ENCODE results near the gene SNX32.
A peak's percentile ranks its signal among the peaks of the same experiment; 100 is the strongest.

Gene SNX32

DNA sequence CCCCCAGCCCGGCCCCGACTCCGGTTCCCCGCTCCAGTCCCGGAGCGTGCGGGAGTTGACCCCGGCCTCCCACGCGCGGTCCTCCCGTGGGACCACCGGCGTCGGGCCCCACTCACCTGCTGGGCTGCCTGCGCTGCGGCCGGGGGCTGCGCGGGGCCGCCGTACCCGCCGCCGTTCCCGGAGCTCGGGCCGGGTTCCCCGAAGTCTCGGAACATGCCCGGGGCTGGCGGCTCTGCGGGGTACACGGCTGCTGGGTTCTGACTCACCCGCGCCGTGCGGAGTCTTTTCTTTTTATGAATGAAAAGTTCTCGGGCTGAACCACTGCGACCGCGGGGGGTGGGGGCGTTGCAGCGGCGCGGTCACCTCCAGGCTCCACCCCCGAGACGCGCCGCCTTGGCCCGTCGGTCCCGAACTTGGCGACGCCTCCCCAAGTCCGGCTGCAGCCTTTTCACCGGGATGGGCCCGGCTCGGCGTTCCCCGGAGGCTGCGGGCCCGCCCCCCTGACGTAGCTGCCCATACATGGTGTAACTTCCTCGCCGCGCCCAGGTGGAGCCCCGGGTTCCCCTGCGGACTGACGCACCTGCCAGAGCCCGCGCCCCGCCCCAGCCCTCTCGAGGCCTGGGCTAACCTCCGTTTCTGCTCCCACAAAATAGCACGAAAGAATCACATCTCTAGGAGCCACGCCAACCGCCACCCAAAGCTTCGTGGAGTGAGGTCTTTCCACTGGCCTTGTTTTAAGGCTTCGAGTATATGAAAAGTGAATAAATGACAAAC, 66.5 kb downstream of the SNX32 start, which contains the start of gene FOSL1:
TSS of gene FOSL1 (minus strand) at position 264 of the 774 bp plus-strand sequence. CDS start at position 215, 49 bp downstream.
- TF ChIP-seq, protein P1, sequence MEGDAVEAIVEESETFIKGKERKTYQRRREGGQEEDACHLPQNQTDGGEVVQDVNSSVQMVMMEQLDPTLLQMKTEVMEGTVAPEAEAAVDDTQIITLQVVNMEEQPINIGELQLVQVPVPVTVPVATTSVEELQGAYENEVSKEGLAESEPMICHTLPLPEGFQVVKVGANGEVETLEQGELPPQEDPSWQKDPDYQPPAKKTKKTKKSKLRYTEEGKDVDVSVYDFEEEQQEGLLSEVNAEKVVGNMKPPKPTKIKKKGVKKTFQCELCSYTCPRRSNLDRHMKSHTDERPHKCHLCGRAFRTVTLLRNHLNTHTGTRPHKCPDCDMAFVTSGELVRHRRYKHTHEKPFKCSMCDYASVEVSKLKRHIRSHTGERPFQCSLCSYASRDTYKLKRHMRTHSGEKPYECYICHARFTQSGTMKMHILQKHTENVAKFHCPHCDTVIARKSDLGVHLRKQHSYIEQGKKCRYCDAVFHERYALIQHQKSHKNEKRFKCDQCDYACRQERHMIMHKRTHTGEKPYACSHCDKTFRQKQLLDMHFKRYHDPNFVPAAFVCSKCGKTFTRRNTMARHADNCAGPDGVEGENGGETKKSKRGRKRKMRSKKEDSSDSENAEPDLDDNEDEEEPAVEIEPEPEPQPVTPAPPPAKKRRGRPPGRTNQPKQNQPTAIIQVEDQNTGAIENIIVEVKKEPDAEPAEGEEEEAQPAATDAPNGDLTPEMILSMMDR (IDR thresholded peaks at IDR 0.05) = peak; percentile 35
- Histone ChIP-seq H3K4me1 (ENCODE audit: control insufficient read depth in 1 of 2, insufficient read depth in 1 of 2, low read depth in 1 of 2, low read length in 1 of 2) (peaks cover 21 to 25% of the 10 kb centered on the region in 2 experiments), H3K36me3 (no peaks in the 10 kb centered on the region), H3K27me3 (peaks cover 21% of the 10 kb centered on the region), H3K9me3 (no peaks in the 10 kb centered on the region), H3K27ac (peak within 1 kb of the TSS; percentile 72), H3K4me3 (ENCODE audit: low read depth in 1 of 2, low read length in 1 of 2) (peak within 1 kb of the TSS; percentile 65 to 75)

DNA sequence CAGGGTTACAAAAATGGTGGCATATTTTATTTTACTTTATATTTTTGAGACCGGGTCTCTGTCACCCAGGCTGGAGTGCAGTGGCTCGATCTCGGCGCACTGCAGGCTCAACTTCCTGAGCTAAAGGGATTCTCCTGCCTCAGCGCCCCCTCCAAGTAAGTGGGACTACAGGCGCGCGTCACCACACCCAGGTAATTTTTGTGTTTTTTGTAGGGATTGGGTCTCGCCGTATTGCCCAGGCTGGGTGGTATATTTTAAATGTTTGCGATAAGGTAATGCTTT, 67.1 kb downstream of the SNX32 start:
- peak overlapping the region; percentile 72 for H3K27ac ChIP-seq
- no peaks in the 10 kb centered on the region for H3K9me3 ChIP-seq
- peaks cover 21% of the 10 kb centered on the region for H3K27me3 ChIP-seq
- H3K4me1 ChIP-seq (ENCODE audit: control insufficient read depth in 1 of 2, insufficient read depth in 1 of 2, low read depth in 1 of 2, low read length in 1 of 2) = peaks cover 21 to 25% of the 10 kb centered on the region in 2 experiments
- peak overlapping the region; percentile 65 to 75 for H3K4me3 ChIP-seq (ENCODE audit: low read depth in 1 of 2, low read length in 1 of 2)
- no peaks in the 10 kb centered on the region for H3K36me3 ChIP-seq
- TF ChIP-seq, protein P1 (IDR thresholded peaks at IDR 0.05) = no peak

DNA sequence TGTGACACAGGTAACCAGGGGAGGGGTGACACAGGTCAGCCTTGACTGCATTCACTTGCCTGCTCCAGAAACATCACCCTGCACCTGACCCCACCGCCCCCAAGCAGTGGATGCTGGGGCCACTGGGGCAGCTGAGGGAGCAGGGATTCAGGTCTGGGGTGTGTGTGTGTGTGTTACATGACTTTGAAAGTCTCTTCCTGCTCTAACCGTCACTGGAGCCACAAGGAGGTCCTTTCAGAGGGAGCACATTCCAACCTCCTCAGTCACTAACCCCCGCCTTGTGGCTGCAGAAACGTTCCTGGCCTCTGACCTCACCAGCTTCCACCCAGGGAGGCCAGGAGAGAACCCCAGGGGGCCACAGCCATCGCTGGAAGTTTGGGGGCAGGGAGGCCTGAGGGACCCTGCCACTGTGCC, 69.3 kb downstream of the SNX32 start:
- no peaks in the 10 kb centered on the region for H3K9me3 ChIP-seq
- peaks cover 21 to 25% of the 10 kb centered on the region in 2 experiments for H3K4me1 ChIP-seq (ENCODE audit: control insufficient read depth in 1 of 2, insufficient read depth in 1 of 2, low read depth in 1 of 2, low read length in 1 of 2)
- no peak overlapping the region for H3K4me3 ChIP-seq (ENCODE audit: low read depth in 1 of 2, low read length in 1 of 2)

More for the DNA sequence above, 69.3 kb downstream of the SNX32 start:
- TF ChIP-seq, protein P1 (IDR thresholded peaks at IDR 0.05) = no peak
- Histone ChIP-seq H3K27me3 (peaks cover 20% of the 10 kb centered on the region), H3K36me3 (no peaks in the 10 kb centered on the region), H3K27ac (no peak overlapping the region)

All from neutrophil (primary cell).